IPS DF 6.9 (cell line): ENCODE measurements around the gene EIF2D.

Source experiments
- DNase-seq: peaks from one replicate; pipeline ENCODE4 v3.0.0-alpha.2; 2013; ENCODE audit warnings: low read depth, low spot score
- H3K27ac ChIP-seq: one replicate; pipeline ENCODE4 v1.5.1; 2013; ENCODE audit warnings: low read length, control low read depth
- H3K27me3 ChIP-seq: 2 replicates; pipeline ENCODE4 v1.6.1; 2013; ENCODE audit warnings: mild to moderate bottlenecking, low read length; ENCODE audit not compliant: control insufficient read depth, insufficient read depth
- H3K36me3 ChIP-seq: 2 replicates; pipeline ENCODE4 v1.6.1; 2013; ENCODE audit warnings: low read length; ENCODE audit not compliant: control insufficient read depth, insufficient read depth
- H3K4me1 ChIP-seq: 2 replicates; pipeline ENCODE4 v1.6.1; 2013; ENCODE audit warnings: low read length; ENCODE audit not compliant: control insufficient read depth, insufficient read depth
- H3K4me3 ChIP-seq: 2 replicates; pipeline ENCODE4 v1.5.1; 2013; ENCODE audit warnings: mild to moderate bottlenecking, low read length
- H3K9me3 ChIP-seq: 2 replicates; pipeline ENCODE4 v1.6.1; 2013; ENCODE audit warnings: low read length, inconsistent platforms; ENCODE audit not compliant: control insufficient read depth, insufficient read depth
- WGBS: extraction: QIAGEN DNeasy Blood & Tissue Kit; methylation state at CpG from one replicate; pipeline ENCODE4 v1.1.7; 2013; ENCODE audit warnings: mixed read lengths, missing lambda C conversion rate; ENCODE audit not compliant: insufficient read length, insufficient coverage; 5-methylcytosine and 5-hydroxymethylcytosine counted together

The EIF2D gene

GRCh38 chr1:206612129-206612876 lies at the start of gene EIF2D:
Gene EIF2D, minus strand, starts transcription at chr1:206612465. Its CDS starts 123 bp downstream, at chr1:206612342.
- Histone ChIP-seq H3K27ac (no peak within 1 kb of the TSS), H3K36me3 (no peaks in the 10 kb centered on the region), H3K4me1 (no peaks in the 10 kb centered on the region), H3K27me3 (no peaks in the 10 kb centered on the region; the same call in 1 of the 2 replicates), H3K4me3 (peak within 1 kb of the TSS; percentile 88), H3K9me3 (no peaks in the 10 kb centered on the region)
- DNase-seq = peak; percentile 73
- WGBS = no CpG with 5 or more reads among the region's 48 CpGs

GRCh38 chr1:206661161-206661820 lies 49.0 kb upstream of the EIF2D start:
- Histone ChIP-seq H3K4me3 (no peak overlapping the region), H3K4me1 (peaks cover 5% of the 10 kb centered on the region), H3K27me3 (peaks cover 9% of the 10 kb centered on the region; the same call in 1 of the 2 replicates), H3K9me3 (no peaks in the 10 kb centered on the region), H3K36me3 (no peaks in the 10 kb centered on the region), H3K27ac (no peak overlapping the region)
- no peak for DNase-seq
- WGBS = no CpG with 5 or more reads among the region's 11 CpGs

GRCh38 chr1:206660136-206660535 lies 47.9 kb upstream of the EIF2D start:
- Histone ChIP-seq H3K27ac (no peak overlapping the region), H3K27me3 (peaks cover 9% of the 10 kb centered on the region; the same call in 1 of the 2 replicates), H3K9me3 (no peaks in the 10 kb centered on the region), H3K36me3 (no peaks in the 10 kb centered on the region), H3K4me3 (no peak overlapping the region), H3K4me1 (peaks cover 5% of the 10 kb centered on the region)
- no CpG with 5 or more reads among the region's 4 CpGs for WGBS
- no peak for DNase-seq

GRCh38 chr1:206658981-206659273 lies 46.7 kb upstream of the EIF2D start:
- no peaks in the 10 kb centered on the region for H3K36me3 ChIP-seq
- WGBS = no CpG with 5 or more reads among the region's 7 CpGs
- peaks cover 9% of the 10 kb centered on the region; the same call in 1 of the 2 replicates for H3K27me3 ChIP-seq
- no peak for DNase-seq
- peaks cover 5% of the 10 kb centered on the region for H3K4me1 ChIP-seq
- no peaks in the 10 kb centered on the region for H3K9me3 ChIP-seq
- H3K4me3 ChIP-seq = no peak overlapping the region
- H3K27ac ChIP-seq = no peak overlapping the region

- no peak for DNase-seq
- Histone ChIP-seq H3K4me1 (peaks cover 5% of the 10 kb centered on the region), H3K27ac (no peak overlapping the region), H3K9me3 (no peaks in the 10 kb centered on the region), H3K4me3 (no peak overlapping the region), H3K27me3 (peaks cover 9% of the 10 kb centered on the region; the same call in 1 of the 2 replicates), H3K36me3 (no peaks in the 10 kb centered on the region)
- WGBS = no CpG with 5 or more reads among the region's 22 CpGs
Measured at GRCh38 chr1:206658264-206658980, 46.2 kb upstream of the EIF2D start.

- Histone ChIP-seq H3K4me3 (no peak overlapping the region), H3K4me1 (peaks cover 5% of the 10 kb centered on the region), H3K36me3 (no peaks in the 10 kb centered on the region), H3K9me3 (no peaks in the 10 kb centered on the region), H3K27ac (no peak overlapping the region), H3K27me3 (peaks cover 9% of the 10 kb centered on the region; the same call in 1 of the 2 replicates)
- DNase-seq = no peak
- no CpG with 5 or more reads among the region's 6 CpGs for WGBS
Measured at GRCh38 chr1:206657751-206658150, 45.5 kb upstream of the EIF2D start.

- no CpG with 5 or more reads among the region's 3 CpGs for WGBS
- no peak overlapping the region for H3K4me3 ChIP-seq
- DNase-seq = no peak
- no peak overlapping the region for H3K27ac ChIP-seq
- no peaks in the 10 kb centered on the region for H3K36me3 ChIP-seq
- no peaks in the 10 kb centered on the region for H3K9me3 ChIP-seq
- H3K27me3 ChIP-seq = peaks cover 5% of the 10 kb centered on the region; the same call in 1 of the 2 replicates
- H3K4me1 ChIP-seq = peaks cover 5% of the 10 kb centered on the region
Measured at GRCh38 chr1:206656936-206657335, 44.7 kb upstream of the EIF2D start.

GRCh38 chr1:206655471-206655882 lies 43.2 kb upstream of the EIF2D start:
- no peak for DNase-seq
- Histone ChIP-seq H3K4me1 (peaks cover 5% of the 10 kb centered on the region), H3K4me3 (no peak overlapping the region), H3K9me3 (no peaks in the 10 kb centered on the region), H3K27ac (no peak overlapping the region), H3K36me3 (no peaks in the 10 kb centered on the region), H3K27me3 (peaks cover 5% of the 10 kb centered on the region; the same call in 1 of the 2 replicates)
- no CpG with 5 or more reads among the region's 4 CpGs for WGBS

- no peaks in the 10 kb centered on the region for H3K9me3 ChIP-seq
- no peaks in the 10 kb centered on the region for H3K36me3 ChIP-seq
- no CpG with 5 or more reads among the region's 2 CpGs for WGBS
- H3K4me1 ChIP-seq = peaks cover 5% of the 10 kb centered on the region
- peaks cover 5% of the 10 kb centered on the region; the same call in 1 of the 2 replicates for H3K27me3 ChIP-seq
- no peak for DNase-seq
- no peak overlapping the region for H3K27ac ChIP-seq
- H3K4me3 ChIP-seq = no peak overlapping the region
Measured at GRCh38 chr1:206654828-206655227, 42.6 kb upstream of the EIF2D start.

GRCh38 chr1:206653715-206654459 lies 41.6 kb upstream of the EIF2D start:
- H3K4me1 ChIP-seq = peaks cover 5% of the 10 kb centered on the region
- no peaks in the 10 kb centered on the region for H3K36me3 ChIP-seq
- H3K9me3 ChIP-seq = no peaks in the 10 kb centered on the region
- WGBS = no CpG with 5 or more reads among the region's 7 CpGs
- H3K27ac ChIP-seq = no peak overlapping the region
- H3K4me3 ChIP-seq = no peak overlapping the region
- DNase-seq = no peak
- H3K27me3 ChIP-seq = peaks cover 5% of the 10 kb centered on the region; the same call in 1 of the 2 replicates
